Measurements from ENCODE around the gene SLC41A2.

Gene SLC41A2

GRCh38 chr12:104939089-104939488 is 19.0 kb downstream of the SLC41A2 start:
- H3K4me3 ChIP-seq (ENCODE audit: low read depth, low read length) = no peak overlapping the region
- TF ChIP-seq CTCF (conservative IDR thresholded peaks at IDR 0.05; ENCODE audit: low read depth, low read length) = no peak
- no peak for DNase-seq (ENCODE audit: low read depth)

- H3K4me3 ChIP-seq (ENCODE audit: low read depth, low read length) = no peak overlapping the region
- TF ChIP-seq CTCF (conservative IDR thresholded peaks at IDR 0.05; ENCODE audit: low read depth, low read length) = no peak
- DNase-seq (ENCODE audit: low read depth) = peak; percentile 28
These were observed 19.7 kb downstream of the SLC41A2 start for GRCh38 chr12:104938371-104938770.

- DNase-seq (ENCODE audit: low read depth) = no peak
- no peak overlapping the region for H3K4me3 ChIP-seq (ENCODE audit: low read depth, low read length)
- no peak for TF ChIP-seq CTCF (conservative IDR thresholded peaks at IDR 0.05; ENCODE audit: low read depth, low read length)
These were observed 22.2 kb downstream of the SLC41A2 start for GRCh38 chr12:104935886-104936285.

- H3K4me3 ChIP-seq (ENCODE audit: low read depth, low read length) = no peak overlapping the region
- TF ChIP-seq CTCF (conservative IDR thresholded peaks at IDR 0.05; ENCODE audit: low read depth, low read length) = no peak
- no peak for DNase-seq (ENCODE audit: low read depth)
These were observed 24.3 kb downstream of the SLC41A2 start for GRCh38 chr12:104933778-104934177.

- no peak for TF ChIP-seq CTCF (conservative IDR thresholded peaks at IDR 0.05; ENCODE audit: low read depth, low read length)
- no peak for DNase-seq (ENCODE audit: low read depth)
- H3K4me3 ChIP-seq (ENCODE audit: low read depth, low read length) = no peak overlapping the region
These were observed 25.0 kb downstream of the SLC41A2 start for GRCh38 chr12:104933128-104933527.

- peak; percentile 74 for DNase-seq (ENCODE audit: low read depth)
- no peak overlapping the region for H3K4me3 ChIP-seq (ENCODE audit: low read depth, low read length)
- TF ChIP-seq CTCF (conservative IDR thresholded peaks at IDR 0.05; ENCODE audit: low read depth, low read length) = no peak
These were observed 27.4 kb downstream of the SLC41A2 start for GRCh38 chr12:104930388-104931326.

GRCh38 chr12:104929977-104930376 is 28.1 kb downstream of the SLC41A2 start:
- TF ChIP-seq CTCF (conservative IDR thresholded peaks at IDR 0.05; ENCODE audit: low read depth, low read length) = no peak
- no peak for DNase-seq (ENCODE audit: low read depth)

More at GRCh38 chr12:104929977-104930376, 28.1 kb downstream of the SLC41A2 start:
- no peak overlapping the region for H3K4me3 ChIP-seq (ENCODE audit: low read depth, low read length)
